Astrocyte (in vitro differentiated cells and primary cell): ENCODE measurements around the gene SNX10.

ENCODE experiments used
- EZH2 ChIP-seq: IDR thresholded peaks from 2 replicates; pipeline ENCODE4 v1.6.1; 2012; ENCODE audit warnings: mild to moderate bottlenecking, low read length, inconsistent platforms; ENCODE audit not compliant: insufficient read depth
- TF ChIP-seq, protein P1 (sequence below): IDR thresholded peaks from 2 replicates; pipeline ENCODE4 v1.5.1; 2011; ENCODE audit warnings: low read depth, mild to moderate bottlenecking, inconsistent platforms, low read length, moderate library complexity; ENCODE audit not compliant: insufficient read depth

DNA sequence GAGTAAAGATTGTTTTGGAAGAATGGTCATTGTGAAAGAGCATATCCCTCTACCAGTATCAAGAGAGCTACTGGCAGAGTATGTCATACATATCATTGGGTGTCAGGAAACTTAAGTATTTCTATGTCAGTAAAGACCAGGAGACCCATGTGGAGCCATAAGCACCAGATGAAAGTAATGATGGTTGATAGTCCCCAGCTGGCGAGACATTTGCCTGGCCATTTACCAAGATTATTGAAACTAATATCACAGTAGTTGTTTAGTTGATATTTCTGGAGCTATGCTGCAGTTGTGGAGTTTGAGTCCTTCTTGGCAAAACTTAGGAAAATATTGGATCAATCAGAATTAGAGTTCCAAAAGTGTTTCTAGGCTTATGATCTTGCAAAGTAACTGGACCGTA is 114.8 kb downstream of the SNX10 start:
- TF ChIP-seq, protein P1, sequence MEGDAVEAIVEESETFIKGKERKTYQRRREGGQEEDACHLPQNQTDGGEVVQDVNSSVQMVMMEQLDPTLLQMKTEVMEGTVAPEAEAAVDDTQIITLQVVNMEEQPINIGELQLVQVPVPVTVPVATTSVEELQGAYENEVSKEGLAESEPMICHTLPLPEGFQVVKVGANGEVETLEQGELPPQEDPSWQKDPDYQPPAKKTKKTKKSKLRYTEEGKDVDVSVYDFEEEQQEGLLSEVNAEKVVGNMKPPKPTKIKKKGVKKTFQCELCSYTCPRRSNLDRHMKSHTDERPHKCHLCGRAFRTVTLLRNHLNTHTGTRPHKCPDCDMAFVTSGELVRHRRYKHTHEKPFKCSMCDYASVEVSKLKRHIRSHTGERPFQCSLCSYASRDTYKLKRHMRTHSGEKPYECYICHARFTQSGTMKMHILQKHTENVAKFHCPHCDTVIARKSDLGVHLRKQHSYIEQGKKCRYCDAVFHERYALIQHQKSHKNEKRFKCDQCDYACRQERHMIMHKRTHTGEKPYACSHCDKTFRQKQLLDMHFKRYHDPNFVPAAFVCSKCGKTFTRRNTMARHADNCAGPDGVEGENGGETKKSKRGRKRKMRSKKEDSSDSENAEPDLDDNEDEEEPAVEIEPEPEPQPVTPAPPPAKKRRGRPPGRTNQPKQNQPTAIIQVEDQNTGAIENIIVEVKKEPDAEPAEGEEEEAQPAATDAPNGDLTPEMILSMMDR, result no peak
- TF ChIP-seq EZH2, result no peak
